GM12878 (cell line): ENCODE data around the gene TNRC18. TPM values are rescaled to one million over a fixed set of nuclear protein-coding genes. Genes with fewer than 3 reads are reported as not detected.
"Not testable (repeated sequence)": the region's sequence is repeated elsewhere in the genome, so short reads cannot be mapped to it uniquely, and the experiment has no call there.

ENCODE experiments used
- ATAC-seq: fragments of 200-7000 bp; cut with Tn5 transposase; 3 replicates; pipeline ENCODE4 v1.9.1; 2020; ENCODE audit warnings: mild to moderate bottlenecking, moderate library complexity
- BruUV-seq: library from RNA; stranded (reverse); fragments of 400-500 nt; replicated peaks from 2 replicates; lab custom pipeline; 2021; lab: Mats Ljungman, UMichigan
- CTCF ChIA-PET: fragments of 300-600 bp; sonication (Branson Sonifier 250); formaldehyde crosslinking; extraction: SDS; loops from one replicate; lab custom pipeline; 2021; ENCODE audit warnings: inconsistent platforms; lab: Yijun Ruan, JAX
- POLR2A ChIA-PET: fragments of 350-600 bp; formaldehyde crosslinking; extraction: SDS; loops from one replicate; lab custom pipeline; 2021; ENCODE audit warnings: inconsistent platforms; lab: Charles Lee
- RAD21 ChIA-PET: fragments of 300-600 bp; sonication (Branson Sonifier 250); formaldehyde crosslinking; loops from one replicate; lab custom pipeline; 2023; ENCODE audit warnings: antibody characterized with exemption; ENCODE audit not compliant: unreplicated experiment; lab: Charles Lee
- SMC1A ChIA-PET: fragments of 300-600 bp; sonication (Branson Sonifier 250); formaldehyde crosslinking; loops from one replicate; lab custom pipeline; 2023; ENCODE audit not compliant: unreplicated experiment, uncharacterized antibody; lab: Charles Lee
- DNase-seq: peaks from one replicate; pipeline ENCODE4 v3.0.0-alpha.2; 2011; ENCODE audit warnings: low read depth, low spot score
- FAIRE-seq: peaks from 3 replicates; lab custom pipeline; 2011; peaks lifted over from hg19 to GRCh38; lab: Jason Lieb, UNC
- H2AFZ ChIP-seq: 2 replicates; pipeline ENCODE4 v1.6.0; 2011; ENCODE audit warnings: low read depth, low read length, control low read depth; ENCODE audit not compliant: control insufficient read depth
- H3K27ac ChIP-seq: 2 replicates; pipeline ENCODE4 v1.5.1; 2011; ENCODE audit warnings: control low read depth; ENCODE audit not compliant: control insufficient read depth, insufficient read depth
- H3K27me3 ChIP-seq, 2 experiments: replicated peaks in 1 of 2; 2 replicates each; pipeline versions ENCODE4 v1.6.0 to v1.6.1; 2011; ENCODE audit warnings: low read length in 1 of 2; ENCODE audit not compliant: control insufficient read depth in 2 of 2, insufficient read depth in 2 of 2
- H3K36me3 ChIP-seq, 2 experiments: 2 replicates each; pipeline ENCODE4 v1.5.1; 2011; ENCODE audit warnings: low read length in 1 of 2; ENCODE audit not compliant: control insufficient read depth in 2 of 2, insufficient read depth in 2 of 2
- H3K4me1 ChIP-seq: 2 replicates; pipeline ENCODE4 v1.6.1; 2011; ENCODE audit warnings: mild to moderate bottlenecking, low read length, moderate library complexity, mixed read lengths; ENCODE audit not compliant: control insufficient read depth, insufficient read depth
- H3K4me2 ChIP-seq: 2 replicates; pipeline ENCODE4 v1.6.0; 2011; ENCODE audit warnings: control low read depth; ENCODE audit not compliant: control insufficient read depth, insufficient read depth
- H3K4me3 ChIP-seq: fragments of 200-600 bp; sonication (generic); 2 replicates; pipeline ENCODE4 v1.5.1; 2016
- H3K79me2 ChIP-seq: 2 replicates; pipeline ENCODE4 v1.6.0; 2011; ENCODE audit warnings: low read length; ENCODE audit not compliant: control insufficient read depth, insufficient read depth
- H3K9ac ChIP-seq: 2 replicates; pipeline ENCODE4 v1.8.0; 2011; ENCODE audit warnings: low read length, control low read depth, mixed read lengths; ENCODE audit not compliant: control insufficient read depth, insufficient read depth
- H3K9me3 ChIP-seq: replicated peaks from 3 replicates; pipeline ENCODE4 v1.5.1; 2011; ENCODE audit warnings: mild to moderate bottlenecking, low read length; ENCODE audit not compliant: control insufficient read depth, insufficient read depth
- H4K20me1 ChIP-seq: 2 replicates; pipeline ENCODE4 v1.6.0; 2011; ENCODE audit not compliant: control insufficient read depth, insufficient read depth
- NR2C1 ChIP-seq: fragments of 450-650 bp; IDR thresholded peaks from 2 replicates; pipeline ENCODE4 v1.6.1; 2017; ENCODE audit warnings: antibody characterized with exemption, mild to moderate bottlenecking, moderate library complexity
- WGBS: methylation state at CpG from one replicate; pipeline ENCODE4 v1.1.6; 2016; ENCODE audit warnings: low lambda C conversion rate; ENCODE audit not compliant: insufficient replicate concordance, insufficient coverage; ENCODE audit errors: missing lambda C conversion rate; 5-methylcytosine and 5-hydroxymethylcytosine counted together
- in situ Hi-C: fragments of 300-500 bp; cut with MboI; formaldehyde crosslinking; loops from 9 replicates; pipeline ENCODE4 v1.14.3; 2018; ENCODE audit warnings: mixed read lengths
- intact Hi-C: fragments of 100-400 bp; cut with micrococcal nuclease; formaldehyde crosslinking; loops from one replicate; pipeline ENCODE4 v1.14.2; 2022; ENCODE audit not compliant: unreplicated experiment
- polyA plus RNA-seq, 11 experiments: library from polyadenylated mRNA; depleted of rRNA in 4 of 11; unstranded in 6 of 11; stranded (reverse) in 5 of 11; fragments of >200 nt; fragmentation: Nextera tagmentation in 4 of 11; fragmentation: Illumina TruSeq in 1 of 11; extraction: Ambion mirVana in 4 of 11; extraction: Trizol in 1 of 11; gene quantifications; 1 replicate in 1 of 11; 2 replicates in 10 of 11; pipeline versions ENCODE4 v1.2.1 to v1.2.3, GENCODE V29; 2011 to 2016; ENCODE audit warnings: inconsistent platforms in 2 of 11, missing spikeins in 2 of 11, low read depth in 1 of 11
- total RNA-seq, 4 experiments: library from RNA; depleted of rRNA in 3 of 4; stranded (reverse); fragments of >200 nt in 3 of 4; fragmentation: Illumina TruSeq in 1 of 4; extraction: Trizol in 1 of 4; gene quantifications; 2 replicates each; pipeline versions ENCODE4 v1.2.1 to v1.2.3, GENCODE V29; 2013 to 2021
- TF ChIP-seq, protein P1 (sequence below): IDR thresholded peaks from 2 replicates; pipeline ENCODE4 v1.6.1; 2012; ENCODE audit warnings: mild to moderate bottlenecking, low read depth, low read length

The TNRC18 gene
- total and polyA plus RNA-seq, 10 of the 15 experiments (the other 5 are each of a cell fraction or from before 2014, with no cell fraction given): 0.02 to 31.7 (median 5.4) TPM

DNA sequence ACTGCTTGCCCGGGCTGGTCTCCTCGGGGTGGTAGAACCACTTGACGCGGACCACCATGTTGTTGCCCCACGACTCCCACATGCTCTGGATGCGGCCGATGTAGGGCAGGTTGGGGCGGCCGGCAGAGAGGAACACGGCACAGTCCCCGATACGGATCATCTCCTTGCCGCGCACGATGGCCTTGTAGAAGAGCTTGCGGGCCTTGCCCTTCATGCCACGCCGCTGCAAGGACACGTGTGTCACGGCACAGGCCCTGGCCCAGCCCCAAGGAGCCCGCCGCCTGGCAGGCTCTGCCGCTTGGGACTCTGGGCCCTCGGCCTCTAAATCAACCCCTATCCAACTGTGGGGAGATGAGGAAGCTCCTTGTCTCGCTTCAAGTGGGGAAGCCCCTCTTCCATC lies 114.5 kb downstream of the TNRC18 start (continued):
- TF ChIP-seq, protein P1, sequence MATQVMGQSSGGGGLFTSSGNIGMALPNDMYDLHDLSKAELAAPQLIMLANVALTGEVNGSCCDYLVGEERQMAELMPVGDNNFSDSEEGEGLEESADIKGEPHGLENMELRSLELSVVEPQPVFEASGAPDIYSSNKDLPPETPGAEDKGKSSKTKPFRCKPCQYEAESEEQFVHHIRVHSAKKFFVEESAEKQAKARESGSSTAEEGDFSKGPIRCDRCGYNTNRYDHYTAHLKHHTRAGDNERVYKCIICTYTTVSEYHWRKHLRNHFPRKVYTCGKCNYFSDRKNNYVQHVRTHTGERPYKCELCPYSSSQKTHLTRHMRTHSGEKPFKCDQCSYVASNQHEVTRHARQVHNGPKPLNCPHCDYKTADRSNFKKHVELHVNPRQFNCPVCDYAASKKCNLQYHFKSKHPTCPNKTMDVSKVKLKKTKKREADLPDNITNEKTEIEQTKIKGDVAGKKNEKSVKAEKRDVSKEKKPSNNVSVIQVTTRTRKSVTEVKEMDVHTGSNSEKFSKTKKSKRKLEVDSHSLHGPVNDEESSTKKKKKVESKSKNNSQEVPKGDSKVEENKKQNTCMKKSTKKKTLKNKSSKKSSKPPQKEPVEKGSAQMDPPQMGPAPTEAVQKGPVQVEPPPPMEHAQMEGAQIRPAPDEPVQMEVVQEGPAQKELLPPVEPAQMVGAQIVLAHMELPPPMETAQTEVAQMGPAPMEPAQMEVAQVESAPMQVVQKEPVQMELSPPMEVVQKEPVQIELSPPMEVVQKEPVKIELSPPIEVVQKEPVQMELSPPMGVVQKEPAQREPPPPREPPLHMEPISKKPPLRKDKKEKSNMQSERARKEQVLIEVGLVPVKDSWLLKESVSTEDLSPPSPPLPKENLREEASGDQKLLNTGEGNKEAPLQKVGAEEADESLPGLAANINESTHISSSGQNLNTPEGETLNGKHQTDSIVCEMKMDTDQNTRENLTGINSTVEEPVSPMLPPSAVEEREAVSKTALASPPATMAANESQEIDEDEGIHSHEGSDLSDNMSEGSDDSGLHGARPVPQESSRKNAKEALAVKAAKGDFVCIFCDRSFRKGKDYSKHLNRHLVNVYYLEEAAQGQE: no peak
- no peak for TF ChIP-seq NR2C1

DNA sequence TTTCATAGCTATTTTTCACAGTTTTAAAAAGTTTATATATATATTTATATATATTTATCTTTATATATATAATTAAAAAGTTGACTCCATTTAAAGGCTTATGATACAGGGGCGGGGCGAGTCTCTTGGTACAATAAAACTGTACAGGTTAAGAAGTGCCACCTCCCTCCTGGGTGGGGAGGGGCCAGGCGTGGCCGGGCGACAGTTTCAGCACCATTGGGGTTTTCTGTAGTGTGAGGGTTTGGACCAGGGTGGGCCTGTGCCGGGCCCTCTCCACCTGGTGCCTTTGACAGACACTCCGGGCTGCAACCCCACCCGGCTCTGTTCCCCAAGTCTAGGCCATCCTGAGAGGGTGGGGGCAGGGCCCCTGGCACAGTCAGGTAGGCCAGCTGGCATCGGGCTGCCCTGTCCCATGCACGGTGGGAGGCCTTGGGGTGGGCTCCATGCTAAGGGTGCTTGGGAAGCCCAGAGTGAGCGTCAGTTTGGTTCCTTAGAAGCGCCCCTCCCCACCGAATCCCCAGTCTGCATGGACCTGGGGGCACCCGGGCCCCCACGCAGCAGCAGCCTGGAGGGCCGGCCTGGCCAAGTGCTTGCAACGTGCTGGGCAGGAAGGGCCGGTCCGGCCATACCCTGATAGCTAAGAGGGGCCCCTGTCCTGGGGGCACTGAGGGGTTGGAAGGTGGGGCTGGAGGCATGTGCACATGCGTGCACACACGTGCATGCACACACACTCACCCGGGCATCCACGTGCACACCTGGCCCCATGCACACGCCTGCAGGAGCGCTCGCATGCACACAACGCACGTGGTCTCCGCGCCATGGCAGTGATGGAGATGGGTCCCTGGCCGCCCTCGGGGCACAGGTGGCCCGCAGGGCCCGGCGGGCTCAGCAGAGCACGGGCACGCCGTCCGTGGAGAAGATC lies 116.2 kb downstream of the TNRC18 start:
- BruUV-seq, RAD21 ChIA-PET, ATAC-seq, H3K4me1 ChIP-seq, H3K9ac ChIP-seq, H3K9me3 ChIP-seq, H3K27ac ChIP-seq, H4K20me1 ChIP-seq, DNase-seq, CTCF ChIA-PET, H3K4me2 ChIP-seq, SMC1A ChIA-PET, H3K4me3 ChIP-seq, intact Hi-C loops, POLR2A ChIA-PET, FAIRE-seq, H3K79me2 ChIP-seq, H2AFZ ChIP-seq, H3K27me3 ChIP-seq, in situ Hi-C loops, H3K36me3 ChIP-seq: not testable (repeated sequence)
- WGBS: 94% methylated on average over 30 of the region's 39 CpGs

DNA sequence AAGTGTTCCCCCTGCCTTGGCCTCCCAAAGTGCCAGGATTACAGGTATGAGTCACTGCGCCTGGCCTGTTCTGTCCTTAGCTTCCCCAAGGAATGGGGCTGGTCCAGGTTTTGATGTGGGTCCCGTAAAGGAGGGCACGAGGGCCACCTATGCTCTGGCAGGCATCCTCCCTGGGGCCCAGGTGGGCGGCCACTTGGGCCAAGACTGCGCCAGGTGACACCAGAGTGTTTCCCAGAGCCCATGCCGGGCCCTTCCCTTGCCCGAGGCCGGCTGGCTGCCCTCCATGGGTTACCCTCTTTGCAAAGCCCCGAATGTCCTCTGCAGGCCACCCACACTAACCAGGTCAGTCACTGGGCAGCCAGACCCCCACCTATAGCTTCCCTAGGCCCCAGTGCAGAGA lies 118.6 kb downstream of the TNRC18 start:
- WGBS: 86% methylated on average over 9 of the region's 9 CpGs
- H4K20me1 ChIP-seq, SMC1A ChIA-PET, H2AFZ ChIP-seq, H3K9ac ChIP-seq, ATAC-seq, H3K4me2 ChIP-seq, intact Hi-C loops, BruUV-seq, CTCF ChIA-PET, H3K4me1 ChIP-seq, H3K79me2 ChIP-seq, H3K4me3 ChIP-seq, H3K27me3 ChIP-seq, POLR2A ChIA-PET, H3K27ac ChIP-seq, RAD21 ChIA-PET, H3K9me3 ChIP-seq, FAIRE-seq, H3K36me3 ChIP-seq, DNase-seq, in situ Hi-C loops: not testable (repeated sequence)
